Choroid plexus epithelial cell (primary cell): ENCODE measurements around the gene HOMER3.

Experiments used
- DNase-seq: peaks from one replicate; pipeline ENCODE4 v3.0.0-alpha.2; 2010; ENCODE audit warnings: low read depth
- H3K4me3 ChIP-seq: 2 replicates; pipeline ENCODE4 v1.5.1; 2011; ENCODE audit warnings: low read depth, mild to moderate bottlenecking, control low read depth, low read length, moderate library complexity
- CTCF ChIP-seq: conservative IDR thresholded peaks from 2 replicates; pipeline ENCODE4 v1.5.1; 2011; ENCODE audit warnings: low read depth, mild to moderate bottlenecking, control low read depth, inconsistent platforms, low read length, moderate library complexity

Gene HOMER3

GRCh38 chr19:18915639-18916038 lies 25.4 kb downstream of the HOMER3 start:
- TF ChIP-seq CTCF, result peak; percentile 46
- H3K4me3 ChIP-seq, result no peak overlapping the region
- peak; percentile 39 for DNase-seq

- no peak overlapping the region for H3K4me3 ChIP-seq
- TF ChIP-seq CTCF, result no peak
- no peak for DNase-seq
Observed at GRCh38 chr19:18913466-18913865, 27.6 kb downstream of the HOMER3 start.

- no peak for TF ChIP-seq CTCF
- no peak overlapping the region for H3K4me3 ChIP-seq
- no peak for DNase-seq
Observed at GRCh38 chr19:18912933-18913332, 28.1 kb downstream of the HOMER3 start.

GRCh38 chr19:18910801-18911436 lies 30.1 kb downstream of the HOMER3 start:
- DNase-seq, result no peak
- H3K4me3 ChIP-seq, result no peak overlapping the region
- TF ChIP-seq CTCF, result no peak

GRCh38 chr19:18910010-18910409 lies 31.0 kb downstream of the HOMER3 start:
- DNase-seq, result no peak
- H3K4me3 ChIP-seq, result no peak overlapping the region
- TF ChIP-seq CTCF, result no peak

- DNase-seq, result no peak
- no peak overlapping the region for H3K4me3 ChIP-seq
- no peak for TF ChIP-seq CTCF
Observed at GRCh38 chr19:18908917-18909619, 31.9 kb downstream of the HOMER3 start.
